ENCODE measurements around the gene NR2C2. TPM values are rescaled to one million over a fixed set of nuclear protein-coding genes. Genes with fewer than 3 reads are reported as not detected.

The NR2C2 gene
- total and polyA plus RNA-seq, 9 of the 15 experiments (the other 6 are each of a cell fraction or from before 2014, with no cell fraction given) = 6.1 to 33.0 (median 14.6) TPM

- 0 out of 2 replicates have a peak, but pooled peaks have one; percentile 56 for TF ChIP-seq ZNF444 (CRISPR knock-in tag; IDR thresholded peaks at IDR 0.05)
- TF ChIP-seq, protein P1, sequence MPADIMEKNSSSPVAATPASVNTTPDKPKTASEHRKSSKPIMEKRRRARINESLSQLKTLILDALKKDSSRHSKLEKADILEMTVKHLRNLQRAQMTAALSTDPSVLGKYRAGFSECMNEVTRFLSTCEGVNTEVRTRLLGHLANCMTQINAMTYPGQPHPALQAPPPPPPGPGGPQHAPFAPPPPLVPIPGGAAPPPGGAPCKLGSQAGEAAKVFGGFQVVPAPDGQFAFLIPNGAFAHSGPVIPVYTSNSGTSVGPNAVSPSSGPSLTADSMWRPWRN (IDR thresholded peaks at IDR 0.05; ENCODE audit: low read depth) = peak; percentile 96
- no peak for TF ChIP-seq GTF3C2 (IDR thresholded peaks at IDR 0.05; ENCODE audit: borderline replicate concordance, extremely low read depth, insufficient read length)
- TF ChIP-seq ELF4 (CRISPR knock-in tag; IDR thresholded peaks at IDR 0.05) = peak; percentile 88
- TF ChIP-seq NEUROD1 (IDR thresholded peaks at IDR 0.05; ENCODE audit: borderline replicate concordance, low read depth, low read length, partially characterized antibody) = peak; percentile 76
- peak; percentile 95 to 97 for TF ChIP-seq TBL1XR1 (IDR thresholded peaks at IDR 0.05; ENCODE audit: low read length in 2 of 2)
- TF ChIP-seq, protein P2, sequence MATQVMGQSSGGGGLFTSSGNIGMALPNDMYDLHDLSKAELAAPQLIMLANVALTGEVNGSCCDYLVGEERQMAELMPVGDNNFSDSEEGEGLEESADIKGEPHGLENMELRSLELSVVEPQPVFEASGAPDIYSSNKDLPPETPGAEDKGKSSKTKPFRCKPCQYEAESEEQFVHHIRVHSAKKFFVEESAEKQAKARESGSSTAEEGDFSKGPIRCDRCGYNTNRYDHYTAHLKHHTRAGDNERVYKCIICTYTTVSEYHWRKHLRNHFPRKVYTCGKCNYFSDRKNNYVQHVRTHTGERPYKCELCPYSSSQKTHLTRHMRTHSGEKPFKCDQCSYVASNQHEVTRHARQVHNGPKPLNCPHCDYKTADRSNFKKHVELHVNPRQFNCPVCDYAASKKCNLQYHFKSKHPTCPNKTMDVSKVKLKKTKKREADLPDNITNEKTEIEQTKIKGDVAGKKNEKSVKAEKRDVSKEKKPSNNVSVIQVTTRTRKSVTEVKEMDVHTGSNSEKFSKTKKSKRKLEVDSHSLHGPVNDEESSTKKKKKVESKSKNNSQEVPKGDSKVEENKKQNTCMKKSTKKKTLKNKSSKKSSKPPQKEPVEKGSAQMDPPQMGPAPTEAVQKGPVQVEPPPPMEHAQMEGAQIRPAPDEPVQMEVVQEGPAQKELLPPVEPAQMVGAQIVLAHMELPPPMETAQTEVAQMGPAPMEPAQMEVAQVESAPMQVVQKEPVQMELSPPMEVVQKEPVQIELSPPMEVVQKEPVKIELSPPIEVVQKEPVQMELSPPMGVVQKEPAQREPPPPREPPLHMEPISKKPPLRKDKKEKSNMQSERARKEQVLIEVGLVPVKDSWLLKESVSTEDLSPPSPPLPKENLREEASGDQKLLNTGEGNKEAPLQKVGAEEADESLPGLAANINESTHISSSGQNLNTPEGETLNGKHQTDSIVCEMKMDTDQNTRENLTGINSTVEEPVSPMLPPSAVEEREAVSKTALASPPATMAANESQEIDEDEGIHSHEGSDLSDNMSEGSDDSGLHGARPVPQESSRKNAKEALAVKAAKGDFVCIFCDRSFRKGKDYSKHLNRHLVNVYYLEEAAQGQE (IDR thresholded peaks at IDR 0.05; ENCODE audit: borderline replicate concordance) = peak; percentile 26; the same call in 1 of the 2 replicates
- TF ChIP-seq, protein P2 (CRISPR knock-in tag; IDR thresholded peaks at IDR 0.05; ENCODE audit: low read depth) = no peak
- no peak for TF ChIP-seq ZFP30 (CRISPR knock-in tag; IDR thresholded peaks at IDR 0.05; ENCODE audit: borderline replicate concordance)
- TF ChIP-seq MIER1 (IDR thresholded peaks at IDR 0.05; ENCODE audit: low read depth) = peak; percentile 41; the same call in 1 of the 2 replicates
- TF ChIP-seq ETV1 (tag; conservative IDR thresholded peaks at IDR 0.05; ENCODE audit: low read depth) = peak; percentile 44
- TF ChIP-seq, protein P3, sequence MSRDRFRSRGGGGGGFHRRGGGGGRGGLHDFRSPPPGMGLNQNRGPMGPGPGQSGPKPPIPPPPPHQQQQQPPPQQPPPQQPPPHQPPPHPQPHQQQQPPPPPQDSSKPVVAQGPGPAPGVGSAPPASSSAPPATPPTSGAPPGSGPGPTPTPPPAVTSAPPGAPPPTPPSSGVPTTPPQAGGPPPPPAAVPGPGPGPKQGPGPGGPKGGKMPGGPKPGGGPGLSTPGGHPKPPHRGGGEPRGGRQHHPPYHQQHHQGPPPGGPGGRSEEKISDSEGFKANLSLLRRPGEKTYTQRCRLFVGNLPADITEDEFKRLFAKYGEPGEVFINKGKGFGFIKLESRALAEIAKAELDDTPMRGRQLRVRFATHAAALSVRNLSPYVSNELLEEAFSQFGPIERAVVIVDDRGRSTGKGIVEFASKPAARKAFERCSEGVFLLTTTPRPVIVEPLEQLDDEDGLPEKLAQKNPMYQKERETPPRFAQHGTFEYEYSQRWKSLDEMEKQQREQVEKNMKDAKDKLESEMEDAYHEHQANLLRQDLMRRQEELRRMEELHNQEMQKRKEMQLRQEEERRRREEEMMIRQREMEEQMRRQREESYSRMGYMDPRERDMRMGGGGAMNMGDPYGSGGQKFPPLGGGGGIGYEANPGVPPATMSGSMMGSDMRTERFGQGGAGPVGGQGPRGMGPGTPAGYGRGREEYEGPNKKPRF (IDR thresholded peaks at IDR 0.05; ENCODE audit: low read depth, low read length) = no peak
These were observed 105.2 kb downstream of the NR2C2 start (continued) for GRCh38 chr3:15052335-15053242.
